NCI-H510A (cell line): Measurements from ENCODE around the gene THBS1.

Experiments used
- DNase-seq: peaks from one replicate; lab custom pipeline; 2025; lab: John Stamatoyannopoulos, UW

THBS1 gene

DNA sequence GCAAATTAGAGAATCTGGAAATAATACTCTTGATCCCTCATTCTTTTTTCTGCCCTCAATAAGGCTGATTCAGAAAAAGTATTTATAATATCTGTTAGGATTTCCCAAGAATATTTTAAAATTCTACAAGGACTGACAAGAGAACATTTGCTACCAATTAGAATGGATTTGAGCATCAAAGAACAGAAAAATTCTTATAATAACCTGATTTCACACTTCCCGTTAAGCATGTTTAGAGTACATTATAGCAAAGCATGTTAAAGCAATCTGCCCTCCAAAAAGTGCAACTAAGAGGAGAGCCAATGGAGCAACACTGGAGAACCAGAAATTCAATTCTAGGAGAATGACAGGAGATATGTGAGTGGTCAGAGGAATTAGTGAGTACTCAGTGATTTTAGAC lies 57.2 kb downstream of the THBS1 start:
- no peak for DNase-seq

GRCh38 chr15:39639037-39639436 lies 58.2 kb downstream of the THBS1 start:
- no peak for DNase-seq

DNA sequence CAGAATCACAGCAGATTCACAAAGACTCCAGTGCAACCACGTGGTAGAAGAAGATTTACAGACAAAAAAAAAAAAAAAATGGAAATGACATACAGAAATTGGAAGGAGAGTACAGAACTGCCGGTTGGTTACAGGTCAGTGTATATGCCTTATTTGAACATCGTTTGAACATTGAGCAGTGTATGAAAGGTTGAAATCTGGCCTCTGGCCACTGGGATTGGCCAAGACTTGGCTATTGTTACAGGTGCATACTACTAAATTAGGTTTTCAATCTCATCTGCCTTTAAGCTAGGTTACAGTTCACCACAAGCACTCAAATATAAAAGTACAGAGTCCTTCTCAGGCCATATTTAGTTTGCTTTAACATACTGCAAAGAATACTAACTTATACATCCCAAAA lies 59.8 kb downstream of the THBS1 start:
- no peak for DNase-seq

DNA sequence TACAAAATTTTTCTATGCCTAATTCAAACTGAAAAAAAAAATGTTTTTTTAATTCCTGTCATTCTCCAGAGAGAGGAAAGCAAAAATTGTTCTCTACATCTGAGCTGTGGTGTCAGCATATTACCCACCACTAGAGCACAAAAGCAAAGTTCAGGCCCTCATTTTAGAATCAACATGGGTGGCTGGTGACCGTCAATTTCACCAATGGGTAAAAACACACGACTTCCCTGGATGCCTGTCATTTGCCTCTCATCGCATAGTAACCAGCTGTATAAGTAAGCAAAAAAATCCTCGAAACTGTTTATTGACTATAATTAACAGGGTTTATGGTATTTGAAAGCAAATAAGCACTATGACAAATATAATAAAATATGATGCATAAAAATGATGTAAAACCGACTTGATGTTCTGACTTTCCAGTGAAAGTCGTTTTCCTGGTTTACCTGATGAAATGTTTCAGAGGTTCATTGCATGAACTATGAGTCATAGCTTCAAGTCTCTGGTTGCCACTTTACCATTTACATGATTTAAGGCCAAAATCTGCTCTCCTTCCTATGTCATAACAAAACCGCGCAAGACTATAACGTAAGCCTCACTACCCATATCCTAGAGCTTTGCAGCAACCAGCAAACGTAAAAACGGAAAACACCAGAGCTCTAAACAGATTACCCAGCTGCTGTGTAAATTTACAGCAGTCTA lies 60.5 kb downstream of the THBS1 start:
- DNase-seq, result no peak

GRCh38 chr15:39642011-39642640 lies 61.2 kb downstream of the THBS1 start:
- no peak for DNase-seq

GRCh38 chr15:39643727-39644126 lies 62.8 kb downstream of the THBS1 start:
- no peak for DNase-seq

DNA sequence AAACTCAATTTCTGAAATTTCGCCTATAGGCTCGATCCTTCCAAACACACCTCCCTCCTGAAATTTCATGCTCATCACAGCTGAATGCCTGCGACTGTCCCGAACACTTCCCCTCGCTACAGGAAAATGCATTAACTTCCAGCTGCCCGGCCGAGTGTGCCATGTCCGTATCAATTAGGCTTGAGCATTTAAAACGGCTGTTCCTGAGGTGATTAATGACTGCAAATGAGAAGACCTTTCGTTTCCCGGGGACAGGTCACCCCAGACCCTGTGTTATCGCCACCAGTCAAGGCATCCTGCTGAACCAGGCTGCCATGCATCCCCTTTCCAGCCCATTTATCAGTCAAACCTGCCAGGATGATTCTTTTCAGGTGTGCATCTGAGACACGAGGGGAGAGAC lies 63.3 kb downstream of the THBS1 start:
- no peak for DNase-seq

DNA sequence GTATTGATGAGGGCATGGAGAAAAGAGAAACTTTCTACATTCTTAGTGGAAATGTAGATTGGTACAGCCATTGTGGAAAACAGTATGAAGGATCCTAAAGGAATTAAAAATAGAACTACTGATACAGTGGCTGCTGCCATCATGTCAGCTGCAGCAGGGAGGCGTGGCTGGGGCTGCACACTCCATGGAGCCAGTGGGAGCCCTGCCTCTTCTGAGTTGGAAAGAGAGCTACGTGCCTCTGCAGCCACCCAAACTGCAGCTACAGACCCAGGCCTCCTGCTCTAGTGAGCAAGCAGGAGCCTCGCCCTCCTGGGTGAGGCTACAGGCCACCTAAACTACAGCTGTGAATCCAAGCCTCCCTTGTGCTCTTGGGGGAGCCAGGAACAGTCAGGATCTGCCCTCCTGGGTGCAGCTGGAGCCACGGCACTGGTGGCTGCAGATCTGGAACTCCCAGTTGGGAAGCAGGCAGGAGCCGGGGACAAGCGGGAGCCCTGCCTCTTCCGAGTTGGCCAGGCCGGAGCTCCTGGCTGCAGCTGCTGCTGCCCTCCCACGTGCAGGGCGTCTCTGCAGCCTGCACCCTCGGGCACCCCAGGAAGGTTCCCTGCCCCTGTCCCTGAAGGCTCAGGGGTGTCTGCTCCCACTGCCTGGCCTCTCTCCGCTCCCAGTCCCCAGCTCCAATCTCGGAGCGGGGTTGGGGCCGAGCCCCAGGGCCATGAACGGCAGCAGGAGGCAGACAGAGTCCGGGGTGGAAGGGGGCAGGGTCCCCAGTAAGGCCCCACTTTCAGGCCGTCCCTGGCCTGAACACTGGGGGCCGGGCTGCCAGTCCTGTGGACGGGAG lies 64.5 kb downstream of the THBS1 start:
- no peak for DNase-seq

DNA sequence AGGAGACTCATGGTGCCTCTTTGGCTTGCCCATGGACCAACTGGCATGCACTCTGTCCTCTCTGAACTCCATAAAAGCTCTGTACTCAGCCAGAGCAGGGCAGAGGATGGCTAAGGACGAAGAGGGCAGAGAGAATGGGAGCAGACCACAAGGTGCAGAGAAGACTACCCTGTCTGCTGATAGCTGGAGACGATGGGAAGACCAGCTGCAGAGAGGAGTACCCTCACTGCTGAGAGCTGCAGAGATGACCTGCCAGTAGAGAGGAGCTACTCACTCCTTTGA lies 65.0 kb downstream of the THBS1 start:
- DNase-seq, result no peak

GRCh38 chr15:39646425-39646824 lies 65.5 kb downstream of the THBS1 start:
- DNase-seq, result no peak
